ENCODE data around the gene OR2V2. TPM values are rescaled to one million over a fixed set of nuclear protein-coding genes. Genes with fewer than 3 reads are reported as not detected.
A peak's percentile ranks its signal among the peaks of the same experiment; 100 is the strongest.

The OR2V2 gene
- total and polyA plus RNA-seq, 2 experiments from 2014 or later: not detected

GRCh38 chr5:181205761-181206649 is 58.6 kb downstream of the OR2V2 start:
- TF ChIP-seq CTCF (IDR thresholded peaks at IDR 0.05; ENCODE audit: low read depth, low read length): no peak
- no peak overlapping the region for H3K27ac ChIP-seq
- peaks cover 52% of the 10 kb centered on the region for H3K27me3 ChIP-seq
- H3K4me1 ChIP-seq (ENCODE audit: low read depth): no peaks in the 10 kb centered on the region
- H3K9me3 ChIP-seq (ENCODE audit: low read depth): no peaks in the 10 kb centered on the region
- H3K4me3 ChIP-seq: peak overlapping the region; percentile 72
- peak; percentile 39 to 61 for DNase-seq (ENCODE audit: low read depth in 1 of 2, low spot score in 1 of 2)
- no peaks in the 10 kb centered on the region for H3K36me3 ChIP-seq

- no peak overlapping the region for H3K27ac ChIP-seq
Measured at GRCh38 chr5:181207214-181207959, 60.0 kb downstream of the OR2V2 start.

GRCh38 chr5:181207960-181208253 is 60.5 kb downstream of the OR2V2 start:
- no peak overlapping the region for H3K27ac ChIP-seq
- H3K4me3 ChIP-seq: no peak overlapping the region
- no peak for TF ChIP-seq CTCF (IDR thresholded peaks at IDR 0.05; ENCODE audit: low read depth, low read length)
- H3K4me1 ChIP-seq (ENCODE audit: low read depth): no peaks in the 10 kb centered on the region
- DNase-seq (ENCODE audit: low read depth in 1 of 2, low spot score in 1 of 2): no peak
- H3K27me3 ChIP-seq: peaks cover 43% of the 10 kb centered on the region
- no peaks in the 10 kb centered on the region for H3K9me3 ChIP-seq (ENCODE audit: low read depth)
- no peaks in the 10 kb centered on the region for H3K36me3 ChIP-seq

More at GRCh38 chr5:181207214-181207959, 60.0 kb downstream of the OR2V2 start:
- Histone ChIP-seq H3K27me3 (peaks cover 43% of the 10 kb centered on the region), H3K36me3 (no peaks in the 10 kb centered on the region), H3K4me3 (peak overlapping the region; percentile 72), H3K4me1 (ENCODE audit: low read depth) (no peaks in the 10 kb centered on the region), H3K9me3 (ENCODE audit: low read depth) (no peaks in the 10 kb centered on the region)
- DNase-seq (ENCODE audit: low read depth in 1 of 2, low spot score in 1 of 2): peak; percentile 60 to 93
- no peak for TF ChIP-seq CTCF (IDR thresholded peaks at IDR 0.05; ENCODE audit: low read depth, low read length)

Other genes with a start within 250 kb of the OR2V2 start
- gene BTNL8, start 248.4 kb upstream of the OR2V2 start, total RNA-seq: not detected in 2 replicates
- gene BTNL8, start 248.4 kb upstream of the OR2V2 start, polyA plus RNA-seq: not detected in 2 replicates
- gene BTNL3, start 158.7 kb upstream of the OR2V2 start, total RNA-seq: not detected in 2 replicates
- gene BTNL3, start 158.7 kb upstream of the OR2V2 start, polyA plus RNA-seq: not detected in 2 replicates
- not detected in 2 replicates for gene BTNL9, start 107.3 kb upstream of the OR2V2 start, total RNA-seq
- not detected in 2 replicates for gene BTNL9, start 107.3 kb upstream of the OR2V2 start, polyA plus RNA-seq
- not detected in 2 replicates for gene OR2V1, start 16.4 kb upstream of the OR2V2 start, total RNA-seq
- gene OR2V1, start 16.4 kb upstream of the OR2V2 start, polyA plus RNA-seq: not detected in 2 replicates
- gene TRIM7, start 57.6 kb downstream of the OR2V2 start, total RNA-seq: 0.39 TPM in 1 of 2 replicates, not detected in the other
- 0.11 and 0.20 TPM in 2 replicates for gene TRIM7, start 57.6 kb downstream of the OR2V2 start, polyA plus RNA-seq
- gene TRIM41, start 75.7 kb downstream of the OR2V2 start, total RNA-seq: 29.4 and 30.1 TPM in 2 replicates
- gene TRIM41, start 75.7 kb downstream of the OR2V2 start, polyA plus RNA-seq: 3.4 and 5.4 TPM in 2 replicates
- gene RACK1, start 96.3 kb downstream of the OR2V2 start, total RNA-seq: 2,235 and 2,267 TPM in 2 replicates
- 803 and 899 TPM in 2 replicates for gene RACK1, start 96.3 kb downstream of the OR2V2 start, polyA plus RNA-seq
- 10.4 and 12.3 TPM in 2 replicates for gene TRIM52, start 113.6 kb downstream of the OR2V2 start, total RNA-seq
- gene TRIM52, start 113.6 kb downstream of the OR2V2 start, polyA plus RNA-seq: 9.5 and 10.5 TPM in 2 replicates
- not detected in 2 replicates for gene OR4F3, start 219.7 kb downstream of the OR2V2 start, total RNA-seq
- gene OR4F3, start 219.7 kb downstream of the OR2V2 start, polyA plus RNA-seq: not detected in 2 replicates